Kasumi-1 (cell line): ENCODE results near the gene TLCD1.
"Not testable (repeated sequence)": the region's sequence is repeated elsewhere in the genome, so short reads cannot be mapped to it uniquely, and the experiment has no call there.

Experiments used
- DNase-seq, 2 experiments: peaks; one replicate each; lab custom pipeline; 2025; lab: John Stamatoyannopoulos, UW

TLCD1 gene

GRCh38 chr17:28746611-28747050 lies 20.6 kb upstream of the TLCD1 start:
- DNase-seq: no peak

GRCh38 chr17:28745786-28746411 lies 19.9 kb upstream of the TLCD1 start:
- DNase-seq: no peak

GRCh38 chr17:28744972-28745785 lies 19.1 kb upstream of the TLCD1 start:
- peak; percentile 14 to 21 for DNase-seq

- no peak for DNase-seq
Observed at GRCh38 chr17:28744104-28744971, 18.3 kb upstream of the TLCD1 start.

- peak; percentile 64 to 75 for DNase-seq
Observed at GRCh38 chr17:28743243-28744103, 17.4 kb upstream of the TLCD1 start, which contains the start of gene TRAF4. Gene TRAF4 (plus strand): TSS chr17:28744011. CDS start chr17:28744113, 102 bp downstream.

GRCh38 chr17:28741358-28742349 lies 15.6 kb upstream of the TLCD1 start:
- peak; percentile 83 to 85 for DNase-seq

- DNase-seq: no peak
Observed at GRCh38 chr17:28740406-28741357, 14.6 kb upstream of the TLCD1 start.

GRCh38 chr17:28738680-28739384 lies 12.8 kb upstream of the TLCD1 start:
- no peak for DNase-seq

GRCh38 chr17:28737770-28738679 lies 12.0 kb upstream of the TLCD1 start:
- no peak for DNase-seq

- DNase-seq: no peak
Observed at GRCh38 chr17:28737316-28737715, 11.3 kb upstream of the TLCD1 start.

GRCh38 chr17:28735913-28736769 lies 10.1 kb upstream of the TLCD1 start:
- DNase-seq: not testable (repeated sequence)

GRCh38 chr17:28735242-28735722 lies 9.2 kb upstream of the TLCD1 start:
- no peak for DNase-seq

- no peak for DNase-seq
Observed at GRCh38 chr17:28734712-28735241, 8.7 kb upstream of the TLCD1 start.

GRCh38 chr17:28733346-28733745 lies 7.3 kb upstream of the TLCD1 start:
- DNase-seq: no peak

- no peak for DNase-seq
Observed at GRCh38 chr17:28729950-28730330, 3.9 kb upstream of the TLCD1 start.
